WI38 (cell line): ENCODE results near the gene PDHB.

ENCODE experiments used
- H3K4me3 ChIP-seq: 2 replicates; pipeline ENCODE4 v1.5.1; 2011; ENCODE audit warnings: low read depth, mild to moderate bottlenecking, control low read depth, low read length
- TF ChIP-seq, protein P1 (sequence below): IDR thresholded peaks from 2 replicates; pipeline ENCODE4 v1.5.1; 2012; ENCODE audit warnings: low read depth, mild to moderate bottlenecking, control low read depth, low read length

PDHB gene

DNA sequence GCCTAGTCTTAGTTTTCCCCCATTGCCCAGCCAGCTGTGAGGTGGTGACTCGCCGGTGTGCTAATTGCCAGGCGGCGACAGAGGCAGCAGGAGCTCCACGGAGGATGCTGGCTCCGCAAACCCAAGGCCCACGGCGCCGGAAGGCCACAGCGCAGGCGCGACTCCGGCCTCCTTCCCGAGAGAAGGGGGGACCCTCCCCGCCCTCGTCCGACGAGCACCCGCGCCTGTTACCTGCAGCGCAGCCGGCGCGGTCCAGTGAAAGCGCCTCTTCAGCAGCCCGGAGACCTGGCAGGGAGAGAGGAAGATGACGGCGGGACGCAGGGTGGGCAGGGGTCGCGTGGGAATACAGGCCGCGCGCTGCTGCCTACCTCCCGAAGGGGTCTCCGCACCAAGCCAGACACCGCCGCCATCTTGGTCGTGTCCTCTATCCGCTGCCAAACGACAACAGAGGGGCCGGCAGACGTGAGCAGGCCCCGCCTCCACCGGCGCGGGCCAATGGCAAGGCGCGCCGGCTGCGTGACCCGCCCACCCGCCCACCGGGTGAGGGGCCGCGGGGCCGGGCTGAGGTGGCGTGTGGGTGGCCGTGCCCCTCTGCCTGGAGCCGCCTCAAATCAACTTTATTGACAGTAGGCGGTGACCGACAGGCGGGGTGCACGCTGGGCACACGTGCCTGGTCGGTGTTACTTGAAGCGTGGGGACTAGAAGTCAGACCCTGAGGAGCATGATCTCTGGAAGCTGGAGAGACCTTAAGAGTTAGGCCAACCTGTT, at the start of gene PDHB:
Gene PDHB (minus strand): TSS at position 433 of the 768 bp plus-strand sequence. CDS start 23 bp downstream, at position 410.
- TF ChIP-seq, protein P1, sequence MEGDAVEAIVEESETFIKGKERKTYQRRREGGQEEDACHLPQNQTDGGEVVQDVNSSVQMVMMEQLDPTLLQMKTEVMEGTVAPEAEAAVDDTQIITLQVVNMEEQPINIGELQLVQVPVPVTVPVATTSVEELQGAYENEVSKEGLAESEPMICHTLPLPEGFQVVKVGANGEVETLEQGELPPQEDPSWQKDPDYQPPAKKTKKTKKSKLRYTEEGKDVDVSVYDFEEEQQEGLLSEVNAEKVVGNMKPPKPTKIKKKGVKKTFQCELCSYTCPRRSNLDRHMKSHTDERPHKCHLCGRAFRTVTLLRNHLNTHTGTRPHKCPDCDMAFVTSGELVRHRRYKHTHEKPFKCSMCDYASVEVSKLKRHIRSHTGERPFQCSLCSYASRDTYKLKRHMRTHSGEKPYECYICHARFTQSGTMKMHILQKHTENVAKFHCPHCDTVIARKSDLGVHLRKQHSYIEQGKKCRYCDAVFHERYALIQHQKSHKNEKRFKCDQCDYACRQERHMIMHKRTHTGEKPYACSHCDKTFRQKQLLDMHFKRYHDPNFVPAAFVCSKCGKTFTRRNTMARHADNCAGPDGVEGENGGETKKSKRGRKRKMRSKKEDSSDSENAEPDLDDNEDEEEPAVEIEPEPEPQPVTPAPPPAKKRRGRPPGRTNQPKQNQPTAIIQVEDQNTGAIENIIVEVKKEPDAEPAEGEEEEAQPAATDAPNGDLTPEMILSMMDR = no peak

DNA sequence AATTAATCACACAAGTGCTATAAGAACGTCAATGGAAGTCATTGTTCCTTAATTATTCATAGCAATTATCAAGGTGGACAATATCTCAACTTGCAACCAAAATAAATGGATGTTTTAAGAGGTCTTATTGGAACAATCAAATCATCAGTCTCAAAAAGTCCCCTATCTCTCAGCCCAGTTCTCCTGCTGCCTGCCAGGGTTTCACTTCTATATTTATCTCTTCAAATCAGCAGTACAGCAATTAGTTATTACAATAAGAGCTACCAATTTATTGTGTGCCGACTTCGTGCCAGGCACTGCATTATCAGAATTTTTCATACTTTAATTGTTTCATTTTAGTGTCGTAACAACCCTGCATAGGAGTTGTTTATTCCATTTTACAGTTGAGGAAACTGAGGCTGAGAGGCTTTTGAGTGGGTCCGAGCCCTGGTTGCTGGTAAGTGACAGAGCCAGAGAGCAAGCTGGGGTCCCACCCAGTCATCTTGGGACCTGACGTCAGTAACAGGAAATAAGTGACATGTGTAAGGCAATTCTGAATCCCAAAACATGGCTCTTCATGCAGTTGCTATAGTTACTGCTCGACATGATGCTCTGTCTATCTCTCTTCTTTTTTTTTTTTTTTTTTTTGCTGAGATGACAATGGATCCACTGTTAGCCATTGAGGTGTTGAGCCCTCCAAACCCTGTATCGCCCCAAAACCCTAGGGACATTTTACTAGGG, 49.4 kb upstream of the PDHB start:
- no peak overlapping the region for H3K4me3 ChIP-seq
- TF ChIP-seq, protein P1 = no peak

More for the DNA sequence above, at the start of gene PDHB:
- H3K4me3 ChIP-seq = peak within 1 kb of the TSS; percentile 83

DNA sequence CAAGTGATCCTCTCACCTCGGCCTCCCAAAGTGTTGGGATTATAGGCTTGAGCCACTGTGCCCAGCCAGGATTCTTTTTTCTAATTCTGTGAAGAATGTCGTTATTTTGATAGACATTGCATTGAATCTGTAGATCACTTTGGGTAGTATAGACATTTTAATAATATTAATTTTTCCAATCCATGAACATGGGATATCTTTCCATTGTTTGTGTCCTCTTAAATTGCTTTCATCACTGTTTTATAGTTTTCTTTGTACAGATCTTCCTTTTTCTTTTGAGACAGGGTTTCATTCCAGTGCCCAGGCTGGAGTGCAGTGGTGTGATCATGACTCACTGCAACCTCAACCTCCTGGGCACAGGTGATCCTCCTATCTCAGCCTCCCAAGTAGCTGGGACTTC, 46.7 kb upstream of the PDHB start:
- TF ChIP-seq, protein P1 = no peak
- H3K4me3 ChIP-seq = no peak overlapping the region

DNA sequence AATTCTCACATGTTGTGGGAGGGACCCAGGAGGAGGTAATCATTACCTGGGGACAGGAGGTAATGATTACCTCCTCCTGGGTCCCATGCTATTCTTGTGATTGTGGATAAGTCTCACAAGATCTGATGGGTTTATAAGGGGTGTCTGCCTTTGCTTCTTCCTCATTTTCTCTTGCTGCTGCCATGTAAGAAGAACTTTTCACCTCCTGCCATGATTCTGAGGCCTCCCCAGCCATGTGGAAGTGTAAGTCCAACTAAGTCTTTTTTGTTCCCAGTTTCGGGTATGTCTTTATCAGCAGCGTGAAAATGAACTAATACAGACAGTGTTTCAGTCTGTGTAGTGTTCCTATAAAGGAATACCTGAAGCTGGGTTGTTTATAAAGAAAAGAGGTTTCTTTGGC, 45.1 kb upstream of the PDHB start:
- TF ChIP-seq, protein P1 = no peak
- H3K4me3 ChIP-seq = no peak overlapping the region

DNA sequence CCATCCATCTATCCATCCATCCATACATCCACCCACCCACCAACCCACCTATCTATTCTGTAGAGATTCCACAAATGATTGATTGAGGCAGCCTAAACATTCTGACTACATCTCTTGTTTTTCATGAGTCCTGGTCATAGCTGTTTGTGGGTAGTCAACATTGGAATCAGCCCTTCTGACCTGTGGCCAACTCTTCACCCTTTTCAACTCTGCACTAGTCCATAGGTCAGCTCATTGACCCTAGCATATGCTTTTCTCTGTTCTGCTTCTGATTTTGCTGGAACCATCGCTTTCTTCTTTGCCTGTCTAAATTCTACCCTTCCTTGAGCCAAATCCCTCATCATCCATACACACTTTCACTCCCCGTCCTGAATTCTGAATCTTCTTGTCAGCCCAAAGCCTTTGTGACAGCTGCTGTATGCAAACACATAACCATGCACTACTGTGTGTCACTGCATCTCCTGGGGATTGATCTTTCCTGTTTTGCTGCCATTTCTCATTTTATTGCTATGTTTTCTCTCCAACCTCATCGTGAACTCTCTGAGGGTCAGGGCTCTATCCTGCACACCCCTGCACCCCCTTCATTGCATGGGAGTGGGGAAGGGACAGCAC, 41.4 kb upstream of the PDHB start:
- H3K4me3 ChIP-seq = no peak overlapping the region
- TF ChIP-seq, protein P1 = no peak

DNA sequence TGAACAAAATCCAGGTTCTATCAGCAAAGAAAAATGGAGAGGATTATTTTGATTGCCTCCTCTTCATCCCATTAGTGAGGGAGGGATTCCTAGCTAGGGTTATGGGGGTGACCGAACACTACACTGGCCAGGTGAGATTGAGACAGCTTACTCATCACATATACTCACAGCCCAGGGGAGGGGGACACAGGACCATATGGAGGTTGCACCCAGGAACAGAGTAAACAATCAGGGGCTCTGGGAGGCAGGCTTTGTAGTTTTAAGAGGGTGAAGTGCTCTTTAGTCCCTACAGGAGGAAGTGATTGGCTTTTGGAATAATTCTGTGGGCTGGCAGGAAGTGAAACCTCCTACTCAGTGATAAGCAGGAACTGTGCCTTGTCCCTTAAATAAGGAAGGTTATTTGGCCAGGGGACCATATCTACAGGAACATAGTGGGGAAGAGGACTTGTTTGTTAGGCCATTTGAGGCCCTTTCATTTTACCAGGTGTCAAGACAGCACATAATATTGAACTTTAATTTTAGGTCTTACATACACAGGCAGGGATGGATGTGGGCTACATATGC, 40.8 kb upstream of the PDHB start:
- TF ChIP-seq, protein P1 = no peak
- no peak overlapping the region for H3K4me3 ChIP-seq
